ENCODE data around the gene SNRPB2.

The SNRPB2 gene

DNA sequence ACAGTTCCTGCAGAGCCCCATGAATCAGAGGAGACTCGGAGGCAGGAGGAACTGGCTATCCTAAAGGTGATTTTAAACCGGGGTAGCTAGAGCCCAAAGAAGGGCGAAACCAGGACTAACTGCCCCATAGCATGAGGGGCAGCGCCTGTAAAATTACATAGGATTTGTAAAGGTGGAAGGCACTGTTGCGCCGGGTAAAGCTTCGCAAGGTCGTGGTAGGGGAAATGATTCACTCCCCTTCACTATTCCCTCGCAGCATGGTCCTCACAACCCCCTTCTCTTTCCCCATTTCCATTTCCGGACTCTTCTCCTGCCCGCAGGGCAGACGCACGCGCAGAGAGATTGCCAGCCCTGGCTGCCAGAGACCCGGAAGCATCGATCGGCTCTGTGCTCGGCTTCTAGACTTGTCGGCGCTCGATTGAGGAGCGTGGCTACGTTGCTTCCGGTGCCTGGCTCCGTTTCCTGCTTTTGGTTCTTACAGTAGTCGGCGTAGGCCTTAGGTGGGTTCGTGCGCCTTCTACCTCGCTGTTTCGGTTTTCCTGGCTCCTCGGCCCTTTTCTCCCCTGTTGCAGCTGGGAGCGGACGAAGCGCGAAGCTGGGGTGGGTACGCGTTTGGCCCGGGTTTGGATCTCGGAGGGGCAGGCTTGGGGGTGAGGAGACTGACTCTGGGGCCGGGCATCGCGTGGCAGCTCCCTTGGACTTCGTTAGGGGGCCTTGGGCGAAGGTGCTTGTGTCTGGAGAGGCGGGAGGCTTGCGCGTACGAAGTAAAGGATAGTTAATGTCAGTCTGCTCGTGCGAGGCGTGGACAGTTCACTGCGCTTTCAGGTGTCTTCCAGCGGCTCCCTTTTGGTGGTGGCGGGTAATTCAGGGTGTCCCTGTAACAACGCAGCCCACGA lies at the start of gene SNRPB2:
SNRPB2 (plus strand) TSS at position 462 of the 896 bp plus-strand sequence. CDS start 1,677 bp downstream, outside the sequence.
- TF ChIP-seq, protein P1, sequence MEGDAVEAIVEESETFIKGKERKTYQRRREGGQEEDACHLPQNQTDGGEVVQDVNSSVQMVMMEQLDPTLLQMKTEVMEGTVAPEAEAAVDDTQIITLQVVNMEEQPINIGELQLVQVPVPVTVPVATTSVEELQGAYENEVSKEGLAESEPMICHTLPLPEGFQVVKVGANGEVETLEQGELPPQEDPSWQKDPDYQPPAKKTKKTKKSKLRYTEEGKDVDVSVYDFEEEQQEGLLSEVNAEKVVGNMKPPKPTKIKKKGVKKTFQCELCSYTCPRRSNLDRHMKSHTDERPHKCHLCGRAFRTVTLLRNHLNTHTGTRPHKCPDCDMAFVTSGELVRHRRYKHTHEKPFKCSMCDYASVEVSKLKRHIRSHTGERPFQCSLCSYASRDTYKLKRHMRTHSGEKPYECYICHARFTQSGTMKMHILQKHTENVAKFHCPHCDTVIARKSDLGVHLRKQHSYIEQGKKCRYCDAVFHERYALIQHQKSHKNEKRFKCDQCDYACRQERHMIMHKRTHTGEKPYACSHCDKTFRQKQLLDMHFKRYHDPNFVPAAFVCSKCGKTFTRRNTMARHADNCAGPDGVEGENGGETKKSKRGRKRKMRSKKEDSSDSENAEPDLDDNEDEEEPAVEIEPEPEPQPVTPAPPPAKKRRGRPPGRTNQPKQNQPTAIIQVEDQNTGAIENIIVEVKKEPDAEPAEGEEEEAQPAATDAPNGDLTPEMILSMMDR (IDR thresholded peaks at IDR 0.05; ENCODE audit: borderline replicate concordance, control extremely low read depth, extremely low read depth, insufficient read depth, missing control alignments), result no peak
- peak; percentile 88 for DNase-seq (ENCODE audit: low spot score)
- in situ Hi-C loops (cut with MboI; ENCODE audit: low sequenced_read_pairs, unreplicated experiment), result no loop called here

DNA sequence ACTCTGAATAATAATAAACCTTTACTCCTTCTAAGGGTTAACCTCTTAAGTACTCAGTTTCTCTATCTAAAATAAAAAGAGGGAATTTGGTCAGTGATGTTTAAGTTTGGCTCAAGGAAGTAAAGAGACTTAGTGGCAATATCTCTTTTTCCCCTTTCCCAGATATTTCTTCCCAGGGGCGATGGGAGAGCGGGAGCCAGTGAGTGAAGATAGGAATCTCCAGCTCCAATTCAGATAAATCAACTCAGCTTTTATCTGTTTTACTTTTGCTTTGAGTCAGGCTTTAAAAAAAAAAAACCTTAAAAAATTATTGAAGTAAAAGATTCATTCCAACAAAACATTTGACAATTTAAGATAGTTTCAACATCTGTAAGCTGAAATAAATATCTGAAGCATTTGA lies 45.4 kb upstream of the SNRPB2 start:
- no peak for DNase-seq (ENCODE audit: low spot score)
- TF ChIP-seq, protein P1 (IDR thresholded peaks at IDR 0.05; ENCODE audit: borderline replicate concordance, control extremely low read depth, extremely low read depth, insufficient read depth, missing control alignments), result no peak
- in situ Hi-C loops (cut with MboI; ENCODE audit: low sequenced_read_pairs, unreplicated experiment), result no loop called here

DNA sequence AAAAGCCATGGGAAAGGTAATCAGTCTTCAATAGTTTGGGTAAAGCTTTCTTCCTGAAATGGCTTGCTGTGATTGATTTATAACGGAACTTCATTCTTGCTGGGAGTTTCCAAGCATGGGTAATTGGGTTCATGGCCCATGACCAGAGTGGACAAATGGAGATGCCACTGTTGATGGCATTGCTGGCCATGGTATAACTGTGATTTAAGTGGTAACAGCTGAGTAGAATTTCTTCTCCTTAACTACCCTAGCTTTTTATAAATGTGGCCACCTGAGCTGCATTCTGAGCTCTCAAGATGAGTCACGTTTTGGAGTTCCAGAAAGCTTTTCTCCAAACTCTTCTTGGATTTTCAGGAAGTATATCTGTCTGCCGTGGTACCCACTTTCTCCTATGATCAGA lies 39.9 kb upstream of the SNRPB2 start:
- DNase-seq (ENCODE audit: low spot score), result no peak
- in situ Hi-C loops (cut with MboI; ENCODE audit: low sequenced_read_pairs, unreplicated experiment), result no loop called here
- TF ChIP-seq, protein P1 (IDR thresholded peaks at IDR 0.05; ENCODE audit: borderline replicate concordance, control extremely low read depth, extremely low read depth, insufficient read depth, missing control alignments), result no peak

DNA sequence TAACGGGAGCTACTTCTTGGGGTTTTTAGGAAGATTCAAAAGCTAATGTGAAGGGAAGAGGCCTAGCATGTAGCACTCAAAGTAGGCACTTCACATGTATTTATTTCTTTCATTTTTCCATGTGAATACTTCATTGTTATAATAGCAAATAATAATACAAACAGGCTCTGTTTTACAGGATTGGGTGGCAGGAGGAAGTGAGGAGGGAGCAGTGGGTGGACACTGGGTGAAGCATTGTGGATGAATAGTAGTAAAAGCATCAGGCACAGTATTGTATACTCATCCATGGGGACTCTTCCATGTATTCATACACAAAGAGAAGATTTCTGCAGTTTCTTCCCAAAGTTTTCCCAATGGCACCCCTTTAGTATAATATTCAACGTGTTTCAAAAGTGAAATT lies 38.4 kb upstream of the SNRPB2 start:
- in situ Hi-C loops (cut with MboI; ENCODE audit: low sequenced_read_pairs, unreplicated experiment), result no loop called here
- no peak for DNase-seq (ENCODE audit: low spot score)
- TF ChIP-seq, protein P1 (IDR thresholded peaks at IDR 0.05; ENCODE audit: borderline replicate concordance, control extremely low read depth, extremely low read depth, insufficient read depth, missing control alignments), result no peak

DNA sequence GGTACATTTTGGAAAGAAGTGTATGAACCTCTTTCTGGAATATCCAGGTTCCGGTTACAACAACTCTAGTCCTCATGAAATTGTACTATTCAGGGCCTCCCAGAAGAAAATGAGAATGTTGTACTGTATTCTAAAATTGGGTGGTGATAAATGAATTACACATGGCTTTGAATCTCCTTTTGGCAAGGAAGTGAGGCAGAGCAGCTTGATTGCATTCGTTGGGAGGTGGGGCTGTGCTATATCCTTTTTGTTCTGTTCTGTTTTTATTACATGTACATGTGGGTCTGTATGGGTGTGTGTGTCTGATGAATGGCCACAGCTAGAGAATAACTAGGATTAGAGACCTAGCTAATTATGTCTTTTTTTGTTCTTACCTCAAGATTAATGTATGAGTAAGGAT lies 37.8 kb upstream of the SNRPB2 start:
- TF ChIP-seq, protein P1 (IDR thresholded peaks at IDR 0.05; ENCODE audit: borderline replicate concordance, control extremely low read depth, extremely low read depth, insufficient read depth, missing control alignments), result no peak
- in situ Hi-C loops (cut with MboI; ENCODE audit: low sequenced_read_pairs, unreplicated experiment), result no loop called here
- no peak for DNase-seq (ENCODE audit: low spot score)

DNA sequence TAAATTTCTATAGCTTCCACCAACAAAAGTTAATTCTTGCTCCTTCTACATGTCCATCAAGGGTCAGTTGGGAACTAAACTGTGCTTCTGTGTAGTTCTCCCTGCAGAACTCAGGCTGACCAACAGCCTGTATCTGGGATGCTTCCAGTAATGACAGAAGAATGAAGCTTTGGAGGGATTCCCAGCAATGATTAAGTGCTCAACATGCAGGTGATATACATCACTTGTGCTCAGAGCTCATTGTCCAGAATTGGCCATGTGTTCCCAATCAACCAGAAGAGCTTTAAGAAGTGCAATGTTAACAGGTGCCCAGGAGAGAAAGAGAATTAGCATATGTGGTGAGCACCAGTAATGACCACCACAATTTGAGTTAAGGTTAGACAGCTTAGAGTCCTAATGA lies 37.4 kb upstream of the SNRPB2 start:
- TF ChIP-seq, protein P1 (IDR thresholded peaks at IDR 0.05; ENCODE audit: borderline replicate concordance, control extremely low read depth, extremely low read depth, insufficient read depth, missing control alignments), result no peak
- no peak for DNase-seq (ENCODE audit: low spot score)
- in situ Hi-C loops (cut with MboI; ENCODE audit: low sequenced_read_pairs, unreplicated experiment), result no loop called here

Data from GM13976 (cell line).